GM12864 (cell line): ENCODE data around the gene SRPK3.

ENCODE experiments used
- DNase-seq: peaks from one replicate; pipeline ENCODE4 v3.0.0-alpha.2; 2011; ENCODE audit warnings: low read depth
- H3K4me3 ChIP-seq: 2 replicates; pipeline ENCODE4 v1.5.1; 2011; ENCODE audit warnings: mild to moderate bottlenecking, low read depth, low read length, control low read depth
- CTCF ChIP-seq: IDR thresholded peaks from 2 replicates; pipeline ENCODE4 v1.5.1; 2011; ENCODE audit warnings: low read depth, mild to moderate bottlenecking, moderate library complexity, low read length, control low read depth, inconsistent platforms; ENCODE audit errors: missing control alignments

SRPK3 gene

GRCh38 chrX:153792368-153792767 lies 11.5 kb downstream of the SRPK3 start:
- no peak for TF ChIP-seq CTCF

GRCh38 chrX:153793291-153793690 lies 12.4 kb downstream of the SRPK3 start:
- H3K4me3 ChIP-seq, result peak overlapping the region; percentile 85
- no peak for TF ChIP-seq CTCF
- DNase-seq, result no peak

More at GRCh38 chrX:153792368-153792767, 11.5 kb downstream of the SRPK3 start:
- H3K4me3 ChIP-seq, result no peak overlapping the region
- no peak for DNase-seq

GRCh38 chrX:153794018-153794896 lies 13.4 kb downstream of the SRPK3 start, which contains the start of the genes IDH3G and SSR4:
Gene IDH3G, minus strand, starts transcription at chrX:153794375. Its CDS starts 49 bp downstream, at chrX:153794326.
Gene SSR4, plus strand, starts transcription at chrX:153794668. Its CDS starts 20 bp downstream, at chrX:153794688.
- H3K4me3 ChIP-seq, result peak within 1 kb of the TSS; percentile 85
- peak; percentile 75 for DNase-seq

GRCh38 chrX:153794897-153795816 lies 14.3 kb downstream of the SRPK3 start:
- no peak for DNase-seq
- H3K4me3 ChIP-seq, result peak overlapping the region; percentile 85
- TF ChIP-seq CTCF, result no peak

More at GRCh38 chrX:153794018-153794896, 13.4 kb downstream of the SRPK3 start, which contains the start of the genes IDH3G and SSR4:
- no peak for TF ChIP-seq CTCF

- TF ChIP-seq CTCF, result no peak
- H3K4me3 ChIP-seq, result no peak overlapping the region
- DNase-seq, result no peak
Observed at GRCh38 chrX:153797415-153798015, 16.7 kb downstream of the SRPK3 start.

GRCh38 chrX:153799326-153799725 lies 18.5 kb downstream of the SRPK3 start:
- no peak for TF ChIP-seq CTCF
- H3K4me3 ChIP-seq, result no peak overlapping the region
- no peak for DNase-seq
